Keratinocyte (primary cell): ENCODE measurements around the gene C15orf61. TPM values are rescaled to one million over a fixed set of nuclear protein-coding genes. Genes with fewer than 3 reads are reported as not detected.

Experiments used
- DNase-seq: peaks from one replicate; pipeline ENCODE4 v3.0.0-alpha.2; 2011; ENCODE audit warnings: low read depth, missing footprints, low spot score
- FAIRE-seq: peaks from 2 replicates; lab custom pipeline; 2011; peaks lifted over from hg19 to GRCh38; lab: Jason Lieb, UNC
- H2AFZ ChIP-seq: 2 replicates; pipeline ENCODE4 v1.6.0; 2012; ENCODE audit warnings: low read length, control low read depth, inconsistent platforms; ENCODE audit not compliant: control insufficient read depth
- H3K27ac ChIP-seq: 2 replicates; pipeline ENCODE4 v1.5.1; 2011; ENCODE audit warnings: low read length; ENCODE audit not compliant: control insufficient read depth, insufficient read depth
- H3K27me3 ChIP-seq: 3 replicates; pipeline ENCODE4 v1.6.0; 2011; ENCODE audit warnings: low read length; ENCODE audit not compliant: control insufficient read depth, insufficient read depth; ENCODE audit errors: extremely low read depth
- H3K36me3 ChIP-seq, 2 experiments: 2 replicates in 1 of 2; 3 replicates in 1 of 2; pipeline ENCODE4 v1.5.1; 2011; ENCODE audit warnings: low read length in 2 of 2, mild to moderate bottlenecking in 1 of 2; ENCODE audit not compliant: control insufficient read depth in 2 of 2, insufficient read depth in 2 of 2; ENCODE audit errors: extremely low read depth in 1 of 2
- H3K4me1 ChIP-seq: 3 replicates; pipeline ENCODE4 v1.5.1; 2011; ENCODE audit warnings: low read length; ENCODE audit not compliant: control insufficient read depth, insufficient read depth; ENCODE audit errors: extremely low read depth
- H3K4me2 ChIP-seq: 3 replicates; pipeline ENCODE4 v1.6.0; 2011; ENCODE audit warnings: low read depth, low read length; ENCODE audit not compliant: control insufficient read depth, insufficient read depth; ENCODE audit errors: extremely low read depth
- H3K4me3 ChIP-seq, 3 experiments: fragments of 200-600 bp in 1 of 3; sonication (generic) in 1 of 3; 2 replicates in 2 of 3; 3 replicates in 1 of 3; pipeline ENCODE4 v1.5.1; 2011 to 2016; ENCODE audit warnings: low read length in 3 of 3, mild to moderate bottlenecking in 3 of 3, control low read depth in 2 of 3, inconsistent platforms in 1 of 3, low read depth in 1 of 3, mixed read lengths in 1 of 3, mixed run types in 1 of 3, moderate library complexity in 1 of 3; ENCODE audit not compliant: control insufficient read depth in 2 of 3, insufficient read depth in 2 of 3; ENCODE audit errors: extremely low read depth in 1 of 3
- H3K79me2 ChIP-seq: 2 replicates; pipeline ENCODE4 v1.6.0; 2012; ENCODE audit warnings: low read length; ENCODE audit not compliant: control insufficient read depth, insufficient read depth
- H3K9ac ChIP-seq: 3 replicates; pipeline ENCODE4 v1.6.0; 2011; ENCODE audit warnings: low read length; ENCODE audit not compliant: control insufficient read depth, insufficient read depth; ENCODE audit errors: extremely low read depth
- H3K9me1 ChIP-seq: 3 replicates; pipeline ENCODE4 v1.6.0; 2011; ENCODE audit warnings: low read length; ENCODE audit not compliant: control insufficient read depth, insufficient read depth; ENCODE audit errors: extremely low read depth
- H3K9me3 ChIP-seq: 2 replicates; pipeline ENCODE4 v1.5.1; 2012; ENCODE audit warnings: low read depth, low read length; ENCODE audit not compliant: control insufficient read depth
- H4K20me1 ChIP-seq: 3 replicates; pipeline ENCODE4 v1.6.0; 2011; ENCODE audit warnings: low read length; ENCODE audit not compliant: control insufficient read depth, insufficient read depth; ENCODE audit errors: extremely low read depth
- CTCF ChIP-seq, 3 experiments: IDR thresholded peaks in 1 of 3; conservative IDR thresholded peaks in 1 of 3; optimal IDR thresholded peaks in 1 of 3; 2 replicates in 2 of 3; 3 replicates in 1 of 3; pipeline versions ENCODE3 to v1.5.1; 2011; ENCODE audit warnings: low read length in 3 of 3, mild to moderate bottlenecking in 3 of 3, moderate library complexity in 2 of 3, control low read depth in 1 of 3, inconsistent platforms in 1 of 3; ENCODE audit not compliant: insufficient read depth in 2 of 3; ENCODE audit errors: extremely low read depth in 1 of 3
- EZH2 ChIP-seq: IDR thresholded peaks from one replicate; pipeline ENCODE4 v1.6.1; 2012; ENCODE audit warnings: inconsistent platforms, mild to moderate bottlenecking, low read length, moderate library complexity
- dilution Hi-C: fragments of 300-500 bp; cut with MboI; formaldehyde crosslinking; loops from one replicate; pipeline ENCODE4 v1.7.0; 2020; ENCODE audit warnings: low sequenced_read_pairs; ENCODE audit not compliant: extremely low pct_ligation_motif_present
- polyA plus RNA-seq, 5 experiments: library from polyadenylated mRNA; depleted of rRNA in 3 of 5; stranded (reverse) in 3 of 5; stranded (forward) in 1 of 5; unstranded in 1 of 5; fragments of >200 nt; gene quantifications; 1 replicate in 1 of 5; 2 replicates in 3 of 5; 3 replicates in 1 of 5; pipeline versions ENCODE4 v1.2.1 to v1.2.3, GENCODE V29; 2011 to 2012; ENCODE audit warnings: missing spikeins in 2 of 5, low read depth in 1 of 5, low replicate concordance in 1 of 5

The C15orf61 gene
- polyA plus RNA-seq, 1 donor (not counting 4 experiments of a cell fraction or from before 2014, with no cell fraction given): 2.6 TPM

DNA sequence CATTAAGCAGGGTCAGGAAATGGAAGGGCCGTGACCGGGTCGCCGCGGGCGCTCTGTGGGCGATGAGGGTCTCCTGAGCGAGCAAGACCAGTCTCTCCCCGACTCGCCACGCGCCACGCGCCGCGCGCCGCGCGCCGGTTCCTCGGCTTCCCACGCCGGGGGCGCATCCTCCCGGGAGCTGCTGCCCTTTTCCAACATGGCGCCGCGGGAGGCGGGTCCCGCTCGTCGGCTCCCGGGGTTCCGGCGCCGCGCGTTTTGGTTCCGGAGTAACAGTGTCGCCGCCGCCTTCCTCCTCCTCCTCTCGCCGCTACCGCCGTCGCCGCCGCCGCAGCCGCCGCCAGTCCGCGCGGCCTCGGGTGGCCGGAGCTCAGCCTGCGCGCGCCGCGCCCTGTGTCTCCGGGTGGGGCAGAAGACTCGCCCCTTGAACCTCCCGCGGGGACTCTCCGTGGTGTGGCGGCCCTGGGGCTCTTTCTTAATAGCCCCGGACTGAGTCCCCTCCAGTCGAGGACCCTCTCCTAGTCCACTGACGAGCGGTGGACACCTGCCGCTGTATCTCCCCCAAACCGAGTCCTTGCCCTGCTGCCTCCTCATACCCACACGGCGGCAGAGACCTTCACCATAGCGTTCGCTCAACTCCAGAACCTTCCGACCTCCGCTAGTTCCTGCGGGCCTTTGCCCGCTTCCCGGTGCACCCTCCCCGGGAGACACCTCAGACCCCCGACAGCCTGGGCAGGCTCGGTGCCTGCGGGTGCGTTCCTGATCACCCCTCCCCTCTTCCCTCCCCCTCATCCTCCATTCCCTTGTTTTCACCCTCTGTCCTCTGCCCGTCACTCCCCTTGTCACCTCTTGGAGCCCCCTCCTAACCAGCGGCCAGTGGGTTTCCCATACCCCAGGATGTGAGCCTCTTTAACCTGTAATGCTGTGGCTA, 21.8 kb downstream of the C15orf61 start, which contains the start of gene MAP2K5:
Gene MAP2K5 (plus strand): TSS at position 284 of the 928 bp plus-strand sequence. CDS start 633 bp downstream, at position 917.
- Histone ChIP-seq H3K9ac (peak within 1 kb of the TSS; percentile 87), H3K4me2 (peak within 1 kb of the TSS; percentile 97), H3K4me3 (peak within 1 kb of the TSS; percentile 57 to 82 (median 76)), H3K9me1 (peaks cover 2% of the 10 kb centered on the region), H3K36me3 (peaks cover 0 to 2% of the 10 kb centered on the region in 2 experiments), H3K4me1 (peaks cover 24% of the 10 kb centered on the region), H3K27ac (peak within 1 kb of the TSS; percentile 83), H4K20me1 (no peaks in the 10 kb centered on the region), H3K9me3 (no peaks in the 10 kb centered on the region), H3K79me2 (peaks cover 5% of the 10 kb centered on the region), H3K27me3 (no peaks in the 10 kb centered on the region), H2AFZ (peak within 1 kb of the TSS; percentile 91)
- FAIRE-seq (no peak), DNase-seq (no peak)
- dilution Hi-C loops: no loop called here
- TF ChIP-seq EZH2 (no peak), CTCF (optimal IDR thresholded peaks at IDR 0.05 in 1 of 3, IDR thresholded peaks at IDR 0.05 in 1 of 3, conservative IDR thresholded peaks at IDR 0.05 in 1 of 3; ENCODE audit: extremely low read depth in 1 of 3, insufficient read depth in 2 of 3, low read length in 3 of 3) (no peak)

DNA sequence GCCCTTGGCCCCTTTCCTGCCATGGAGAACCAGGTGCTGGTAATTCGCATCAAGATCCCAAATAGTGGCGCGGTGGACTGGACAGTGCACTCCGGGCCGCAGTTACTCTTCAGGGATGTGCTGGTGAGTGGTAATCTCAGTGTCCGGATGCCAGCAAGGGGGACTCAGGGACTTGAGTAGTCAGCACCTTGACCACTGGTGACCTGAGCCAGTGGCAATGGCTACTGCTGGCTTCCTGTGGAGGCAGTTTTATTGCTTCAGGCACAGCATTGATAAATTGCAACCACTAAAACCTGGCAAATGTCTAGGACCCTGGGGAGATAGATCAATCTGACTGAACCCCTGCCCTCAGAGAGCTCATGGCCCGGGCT, 22.4 kb downstream of the C15orf61 start:
- Histone ChIP-seq H2AFZ (peak overlapping the region; percentile 91), H3K27me3 (no peaks in the 10 kb centered on the region), H4K20me1 (no peaks in the 10 kb centered on the region), H3K36me3 (peaks cover 0 to 2% of the 10 kb centered on the region in 2 experiments), H3K9me1 (peaks cover 2% of the 10 kb centered on the region), H3K4me3 (peak overlapping the region; percentile 57 to 82 (median 76)), H3K4me2 (peak overlapping the region; percentile 97), H3K79me2 (peaks cover 5% of the 10 kb centered on the region), H3K9ac (peak overlapping the region; percentile 87), H3K4me1 (peaks cover 27% of the 10 kb centered on the region), H3K27ac (peak overlapping the region; percentile 68), H3K9me3 (no peaks in the 10 kb centered on the region)
- TF ChIP-seq CTCF (optimal IDR thresholded peaks at IDR 0.05 in 1 of 3, IDR thresholded peaks at IDR 0.05 in 1 of 3, conservative IDR thresholded peaks at IDR 0.05 in 1 of 3; ENCODE audit: extremely low read depth in 1 of 3, insufficient read depth in 2 of 3, low read length in 3 of 3) (no peak), EZH2 (no peak)
- DNase-seq (no peak), FAIRE-seq (no peak)
- dilution Hi-C loops: no loop called here
